HG03159 (cell line): ENCODE data around the gene ISYNA1.
A peak's percentile ranks its signal among the peaks of the same experiment; 100 is the strongest.

Experiments
- ATAC-seq: cut with Tn5 transposase; IDR thresholded peaks from one replicate; pipeline ENCODE4 v1.9.1; 2021; ENCODE audit warnings: mild to moderate bottlenecking, moderate library complexity; ENCODE audit not compliant: unreplicated experiment

The ISYNA1 gene

GRCh38 chr19:18433015-18433691 lies 4.8 kb downstream of the ISYNA1 start:
- no peak for ATAC-seq

- ATAC-seq = no peak
These were observed 5.5 kb downstream of the ISYNA1 start for GRCh38 chr19:18432275-18433014.

DNA sequence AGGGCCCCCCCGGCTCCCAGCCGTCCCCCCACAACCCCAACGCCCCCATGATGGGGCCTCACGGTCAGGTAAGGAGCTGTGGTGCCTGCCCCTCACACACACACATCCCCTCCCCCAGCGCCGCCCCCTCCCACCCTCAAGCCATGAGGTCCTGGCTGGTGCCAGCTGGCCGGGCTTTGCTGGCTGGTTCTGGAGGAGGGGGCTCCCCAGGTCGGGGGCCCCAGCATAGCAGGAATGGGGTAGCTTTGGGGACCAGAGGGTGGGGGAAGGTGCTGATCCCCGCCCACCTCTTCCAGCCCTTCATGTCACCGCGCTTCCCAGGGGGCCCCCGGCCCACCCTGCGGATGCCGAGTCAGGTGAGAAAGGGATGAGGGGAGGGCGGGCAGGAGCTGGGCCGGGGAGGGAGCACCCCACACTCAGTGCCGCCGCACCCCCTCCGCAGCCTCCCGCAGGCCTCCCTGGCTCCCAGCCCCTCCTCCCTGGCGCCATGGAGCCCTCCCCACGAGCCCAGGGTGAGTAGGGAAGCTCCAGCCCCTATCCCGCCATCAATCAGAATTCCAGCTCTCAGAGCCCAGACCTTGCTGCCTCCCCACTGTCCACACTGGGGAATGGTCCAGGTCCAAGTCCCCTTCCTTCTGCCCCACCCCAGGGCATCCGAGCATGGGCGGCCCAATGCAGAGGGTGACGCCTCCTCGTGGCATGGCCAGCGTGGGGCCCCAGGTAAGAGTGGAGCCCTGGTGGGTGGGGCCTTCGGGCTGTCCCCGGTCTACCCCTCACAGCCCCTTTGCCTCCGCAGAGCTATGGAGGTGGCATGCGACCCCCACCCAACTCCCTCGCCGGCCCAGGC lies 6.4 kb downstream of the ISYNA1 start:
- no peak for ATAC-seq

- ATAC-seq = no peak
These were observed 7.4 kb downstream of the ISYNA1 start for GRCh38 chr19:18430417-18431144.

- ATAC-seq = no peak
These were observed 8.1 kb downstream of the ISYNA1 start for GRCh38 chr19:18429717-18430416.

DNA sequence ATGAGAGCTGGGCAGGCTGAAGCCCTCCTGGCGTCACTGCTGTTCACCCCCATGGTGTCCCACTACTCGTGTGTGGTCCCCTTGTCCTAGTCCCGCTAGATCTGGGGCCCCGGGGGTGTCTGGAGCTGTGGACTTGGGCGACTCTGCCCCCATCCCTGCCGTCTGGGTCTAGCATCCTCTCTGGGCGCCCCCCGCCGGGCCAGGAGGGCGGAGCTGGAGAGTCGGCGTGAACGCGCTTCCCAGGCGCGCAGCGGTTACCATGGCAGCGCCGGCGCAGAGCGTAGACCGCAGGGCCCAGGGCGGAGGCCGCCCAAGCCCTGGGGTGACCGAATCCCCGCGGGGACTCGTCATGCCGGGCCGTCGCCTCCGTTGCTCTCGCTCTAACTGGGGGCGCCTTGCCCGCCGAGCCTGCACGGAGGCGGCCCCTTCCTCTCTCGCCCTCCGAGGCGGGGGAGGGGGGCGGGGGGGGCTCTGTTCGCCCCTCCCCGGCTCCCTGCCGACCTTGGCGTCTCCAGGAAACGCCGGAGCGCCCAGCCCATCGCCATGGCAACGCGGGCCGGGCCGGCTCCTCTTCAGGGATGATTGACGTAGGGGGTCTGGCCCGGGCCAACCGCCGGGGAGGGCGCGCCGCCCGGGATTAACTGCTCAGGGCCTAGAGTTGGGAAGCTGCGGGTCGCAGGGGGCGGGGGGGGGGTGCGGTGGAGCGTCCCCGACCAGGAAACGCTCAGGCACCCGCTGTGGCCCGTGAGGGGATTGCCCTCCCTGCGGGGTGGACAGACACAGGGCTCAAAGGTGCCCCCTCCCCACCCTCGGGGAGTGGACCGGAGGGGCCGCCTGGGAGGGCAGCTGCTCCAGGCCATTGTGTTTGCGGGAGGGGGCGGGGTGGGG lies 8.9 kb downstream of the ISYNA1 start:
- peak; percentile 49 for ATAC-seq

GRCh38 chr19:18428173-18428786 lies 9.7 kb downstream of the ISYNA1 start:
- no peak for ATAC-seq

GRCh38 chr19:18427743-18428113 lies 10.2 kb downstream of the ISYNA1 start:
- no peak for ATAC-seq

DNA sequence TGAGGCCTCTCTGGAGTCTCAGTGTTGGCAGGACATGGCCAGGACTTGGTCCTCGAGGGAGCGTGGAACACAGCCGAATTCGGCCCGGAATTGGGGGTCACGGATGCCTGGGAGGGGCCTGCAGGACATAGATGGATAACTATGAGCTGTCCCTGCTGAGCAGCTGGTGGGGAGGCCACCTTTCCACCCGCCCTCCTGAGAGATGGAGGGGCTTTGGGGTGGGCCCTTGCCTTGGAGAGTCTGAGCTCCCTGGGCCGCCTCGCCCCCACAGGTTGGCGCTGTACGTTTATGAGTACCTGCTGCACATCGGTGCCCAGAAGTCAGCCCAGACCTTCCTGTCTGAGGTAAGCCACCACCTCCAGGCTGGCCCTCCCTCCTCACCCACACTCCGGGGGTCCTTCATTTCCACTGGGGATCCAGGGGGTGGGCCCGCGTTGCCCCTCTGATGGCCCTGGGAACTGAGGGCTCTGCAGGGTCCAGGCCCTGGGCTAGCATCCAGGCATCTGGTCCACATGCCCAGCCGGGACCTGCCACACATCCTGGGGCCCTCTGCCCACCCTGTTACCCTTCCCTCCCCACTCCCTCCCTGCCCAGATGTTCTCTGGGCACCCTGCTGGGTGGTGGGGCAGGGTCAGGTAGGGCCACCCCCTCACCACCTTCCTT lies 10.7 kb downstream of the ISYNA1 start:
- ATAC-seq = no peak

GRCh38 chr19:18426416-18426767 lies 11.5 kb downstream of the ISYNA1 start:
- ATAC-seq = no peak

GRCh38 chr19:18425515-18426415 lies 12.2 kb downstream of the ISYNA1 start:
- ATAC-seq = no peak

DNA sequence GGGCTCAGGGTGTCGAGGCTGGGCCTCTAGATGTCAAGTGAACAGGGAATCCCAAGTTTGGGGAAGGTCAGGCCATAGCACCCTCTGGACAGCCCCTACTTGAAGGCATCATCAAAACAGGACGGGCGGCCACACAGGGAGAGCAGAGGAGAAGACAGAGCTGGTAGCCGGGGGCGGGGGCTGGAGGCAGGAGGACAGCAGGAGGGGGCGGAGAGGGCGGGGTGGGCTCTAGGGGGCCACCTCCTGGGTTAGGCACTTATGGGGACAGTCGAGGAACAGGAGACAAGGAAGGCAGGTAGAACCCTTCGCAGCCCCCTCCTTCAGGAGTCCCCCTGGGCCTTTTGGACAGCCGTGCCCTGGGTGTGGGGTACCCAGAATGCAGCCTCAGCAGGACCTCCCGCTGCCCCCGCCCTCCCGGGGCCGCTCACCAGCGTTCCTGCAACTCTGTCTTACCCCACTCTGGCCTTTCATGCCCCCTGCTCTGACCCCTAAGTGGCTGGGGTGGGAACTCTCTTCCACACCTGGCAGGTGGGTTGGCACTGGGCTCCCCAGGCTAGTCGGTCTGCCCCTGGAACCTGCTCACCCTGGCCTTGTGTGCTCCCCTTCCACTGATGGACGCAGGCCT lies 12.9 kb downstream of the ISYNA1 start:
- ATAC-seq = no peak

DNA sequence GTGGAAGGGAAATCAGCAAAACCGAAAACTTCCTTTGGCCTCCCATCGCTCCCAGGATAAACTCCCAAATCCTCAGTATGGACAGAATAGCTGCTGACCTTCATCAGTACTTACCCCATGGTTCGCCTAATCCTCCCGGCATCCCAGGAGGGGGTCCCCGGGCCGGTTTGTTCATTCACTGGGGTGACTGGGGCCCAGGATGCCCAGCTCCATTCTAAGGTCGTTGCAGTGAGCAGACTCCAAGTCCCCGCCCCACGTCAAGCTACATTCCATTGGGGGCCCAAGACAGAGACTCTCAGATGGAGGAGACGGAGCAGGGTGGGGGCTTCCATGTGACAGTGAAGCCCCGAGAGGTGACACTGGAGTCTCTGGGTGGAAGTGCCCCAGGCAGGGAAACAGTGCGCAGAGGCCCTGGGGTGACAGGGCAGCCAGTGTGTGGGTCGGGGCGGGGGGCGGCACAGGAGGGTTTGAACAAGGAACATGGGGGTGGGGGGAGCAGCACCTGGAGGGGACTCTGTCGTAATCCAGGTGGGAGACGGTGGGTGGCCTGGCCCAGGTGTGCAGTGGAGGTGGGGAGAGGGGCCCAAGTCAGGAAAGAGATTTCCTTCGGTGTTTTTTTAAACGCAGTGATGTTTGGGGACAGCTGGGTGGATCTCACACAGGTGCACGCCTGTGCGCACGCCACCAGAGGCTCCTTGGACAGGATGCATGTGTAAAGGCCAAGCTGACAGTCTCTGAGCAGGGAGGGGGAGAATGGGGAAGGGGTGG lies 13.6 kb downstream of the ISYNA1 start:
- no peak for ATAC-seq

GRCh38 chr19:18423258-18424020 lies 14.5 kb downstream of the ISYNA1 start:
- no peak for ATAC-seq

DNA sequence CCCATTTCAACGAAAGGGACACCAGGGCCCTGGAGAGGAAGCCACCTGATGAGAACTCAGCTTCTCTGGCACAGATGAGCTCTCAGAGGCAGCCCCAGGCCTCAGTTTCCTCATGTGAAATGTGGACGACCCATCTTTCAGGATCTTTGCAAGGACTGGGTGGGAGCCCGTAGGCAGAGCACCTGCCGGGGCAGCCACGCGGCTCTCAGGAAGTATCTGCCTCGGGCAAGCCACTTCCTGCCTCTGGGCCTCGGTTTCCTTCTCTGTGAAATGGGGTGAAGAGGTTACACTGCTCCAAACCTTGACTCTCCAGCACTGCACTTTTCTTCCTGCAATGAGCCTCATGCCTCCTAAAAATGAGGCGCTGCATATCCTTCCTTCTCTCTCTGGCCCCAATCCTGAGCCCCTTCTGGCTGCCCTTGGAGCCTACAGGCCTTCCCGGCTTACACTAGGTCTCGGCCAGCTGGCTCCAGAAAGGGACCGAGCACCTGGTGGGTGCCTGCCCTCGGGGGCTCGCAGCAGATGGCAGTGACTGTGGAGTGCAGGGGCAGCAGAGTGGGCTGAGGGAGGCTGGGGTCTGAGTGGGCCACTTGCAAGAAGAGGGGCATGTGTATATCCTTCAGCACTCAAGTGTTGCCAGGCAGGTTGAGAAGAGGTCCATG lies 15.3 kb downstream of the ISYNA1 start:
- ATAC-seq = no peak
